GM21529 (cell line): ENCODE data around the gene EIF2A.

Experiments used
- ATAC-seq: cut with Tn5 transposase; IDR thresholded peaks from one replicate; pipeline ENCODE4 v1.9.1; 2021; ENCODE audit not compliant: unreplicated experiment

The EIF2A gene

GRCh38 chr3:150631515-150632221 lies 85.1 kb downstream of the EIF2A start:
- no peak for ATAC-seq

- no peak for ATAC-seq
These were observed 88.5 kb downstream of the EIF2A start for GRCh38 chr3:150635076-150635475.

- peak; percentile 82 for ATAC-seq
These were observed 88.9 kb downstream of the EIF2A start for GRCh38 chr3:150635526-150635925.
